MCF 10A (cell line): ENCODE data around the gene CFAP47. TPM values are rescaled to one million over a fixed set of nuclear protein-coding genes. Genes with fewer than 3 reads are reported as not detected.

Source experiments
- BruUV-seq: library from RNA; stranded (reverse); fragments of 400-500 nt; replicated peaks from 2 replicates; lab custom pipeline; 2021; lab: Mats Ljungman, UMichigan
- CTCF ChIA-PET: fragments of 300-600 bp; sonication (Branson Sonifier 250); formaldehyde crosslinking; extraction: SDS; loops from one replicate; lab custom pipeline; 2021; ENCODE audit warnings: antibody characterized with exemption, inconsistent platforms; lab: Yijun Ruan, JAX
- POLR2A ChIA-PET: fragments of 300-600, 350-650 bp; sonication (Branson Sonifier 250); formaldehyde crosslinking; extraction: SDS; loops from one replicate; lab custom pipeline; 2020; ENCODE audit warnings: antibody characterized with exemption, inconsistent platforms; lab: Yijun Ruan, JAX
- DNase-seq: peaks from one replicate; pipeline ENCODE4 v3.0.0-alpha.2; 2018; ENCODE audit not compliant: unreplicated experiment
- H3K27ac Mint-ChIP-seq: one replicate; pipeline ENCODE4 v1.8.0; 2022; ENCODE audit warnings: mild to moderate bottlenecking, low read depth, mixed read lengths; ENCODE audit not compliant: unreplicated experiment
- H3K27me3 Mint-ChIP-seq: one replicate; pipeline ENCODE4 v1.8.0; 2022; ENCODE audit warnings: mixed read lengths; ENCODE audit not compliant: insufficient read depth, unreplicated experiment
- H3K36me3 Mint-ChIP-seq: one replicate; pipeline ENCODE4 v1.8.0; 2022; ENCODE audit warnings: mild to moderate bottlenecking, moderate library complexity, mixed read lengths; ENCODE audit not compliant: insufficient read depth, unreplicated experiment
- H3K4me1 Mint-ChIP-seq: one replicate; pipeline ENCODE4 v1.8.0; 2022; ENCODE audit warnings: mixed read lengths; ENCODE audit not compliant: insufficient read depth, unreplicated experiment
- H3K4me3 Mint-ChIP-seq: one replicate; pipeline ENCODE4 v1.8.0; 2022; ENCODE audit warnings: mild to moderate bottlenecking, moderate library complexity, mixed read lengths; ENCODE audit not compliant: unreplicated experiment
- H3K9me3 Mint-ChIP-seq: one replicate; pipeline ENCODE4 v1.8.0; 2022; ENCODE audit warnings: mixed read lengths; ENCODE audit not compliant: unreplicated experiment
- intact Hi-C: fragments of 100-400 bp; cut with micrococcal nuclease; formaldehyde crosslinking; loops from 2 replicates; pipeline ENCODE4 v1.14.1; 2022
- total RNA-seq: library from RNA; stranded (reverse); gene quantifications from 2 replicates; pipeline ENCODE4 v1.2.3, GENCODE V29; 2022
- TF ChIP-seq, protein P1 (sequence below): fragments of 200-600 bp; IDR thresholded peaks from one replicate; pipeline ENCODE4 v1.8.0; 2022; ENCODE audit warnings: antibody characterized with exemption, mild to moderate bottlenecking; ENCODE audit not compliant: unreplicated experiment

CFAP47 gene
- total RNA-seq, 1 experiment from 2014 or later: not detected

DNA sequence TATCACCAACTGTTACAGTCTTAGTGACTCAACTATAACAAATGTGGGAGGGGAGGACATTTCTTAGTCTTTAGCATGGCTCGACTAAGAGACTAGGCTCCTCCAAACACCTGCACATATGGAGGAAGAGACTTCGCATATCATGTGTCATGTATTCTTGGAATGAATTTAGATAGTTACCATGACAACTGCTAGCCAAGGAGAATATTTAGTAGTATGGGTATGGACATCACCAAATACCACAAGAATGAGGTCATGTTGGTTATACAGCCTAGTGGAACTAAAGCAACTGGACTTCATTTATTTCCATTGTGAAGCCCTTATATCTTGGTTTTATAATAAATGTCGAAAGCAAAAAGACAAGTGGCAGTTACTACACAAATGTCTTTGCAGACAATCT, 512.3 kb downstream of the CFAP47 start:
- BruUV-seq: no TSS peak
- peak; percentile 18 for DNase-seq
- POLR2A ChIA-PET: no interaction called here
- H3K4me1 Mint-ChIP-seq: peaks cover 11% of the 10 kb centered on the region
- no peaks in the 10 kb centered on the region for H3K9me3 Mint-ChIP-seq
- H3K36me3 Mint-ChIP-seq: no peaks in the 10 kb centered on the region
- peak overlapping the region; percentile 38 for H3K27ac Mint-ChIP-seq
- H3K4me3 Mint-ChIP-seq: no peak overlapping the region
- H3K27me3 Mint-ChIP-seq: no peaks in the 10 kb centered on the region
- intact Hi-C loops: no loop called here
- CTCF ChIA-PET: no interaction called here
- TF ChIP-seq, protein P1, sequence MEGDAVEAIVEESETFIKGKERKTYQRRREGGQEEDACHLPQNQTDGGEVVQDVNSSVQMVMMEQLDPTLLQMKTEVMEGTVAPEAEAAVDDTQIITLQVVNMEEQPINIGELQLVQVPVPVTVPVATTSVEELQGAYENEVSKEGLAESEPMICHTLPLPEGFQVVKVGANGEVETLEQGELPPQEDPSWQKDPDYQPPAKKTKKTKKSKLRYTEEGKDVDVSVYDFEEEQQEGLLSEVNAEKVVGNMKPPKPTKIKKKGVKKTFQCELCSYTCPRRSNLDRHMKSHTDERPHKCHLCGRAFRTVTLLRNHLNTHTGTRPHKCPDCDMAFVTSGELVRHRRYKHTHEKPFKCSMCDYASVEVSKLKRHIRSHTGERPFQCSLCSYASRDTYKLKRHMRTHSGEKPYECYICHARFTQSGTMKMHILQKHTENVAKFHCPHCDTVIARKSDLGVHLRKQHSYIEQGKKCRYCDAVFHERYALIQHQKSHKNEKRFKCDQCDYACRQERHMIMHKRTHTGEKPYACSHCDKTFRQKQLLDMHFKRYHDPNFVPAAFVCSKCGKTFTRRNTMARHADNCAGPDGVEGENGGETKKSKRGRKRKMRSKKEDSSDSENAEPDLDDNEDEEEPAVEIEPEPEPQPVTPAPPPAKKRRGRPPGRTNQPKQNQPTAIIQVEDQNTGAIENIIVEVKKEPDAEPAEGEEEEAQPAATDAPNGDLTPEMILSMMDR: no peak

DNA sequence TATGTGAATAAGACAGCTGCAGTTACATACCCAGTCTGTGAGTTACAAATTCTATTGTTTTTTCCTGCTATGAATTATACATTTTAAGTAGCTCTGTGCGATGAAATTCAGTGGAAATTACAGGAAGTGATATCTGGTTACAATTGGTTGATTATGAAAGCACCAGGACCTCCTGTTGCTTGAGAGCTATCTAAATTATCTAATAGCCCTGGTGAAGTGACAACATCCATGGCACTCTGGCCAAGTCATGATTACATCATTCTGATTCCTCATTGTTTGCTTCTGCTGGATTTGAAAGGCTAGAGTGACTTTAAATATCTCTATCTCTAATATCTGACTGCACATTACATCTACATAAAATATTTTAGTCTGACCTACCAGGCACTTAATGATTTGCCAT, 515.0 kb downstream of the CFAP47 start:
- Mint-ChIP-seq H3K4me1 (peaks cover 11% of the 10 kb centered on the region), H3K4me3 (no peak overlapping the region), H3K27ac (peak overlapping the region; percentile 3), H3K9me3 (no peaks in the 10 kb centered on the region), H3K36me3 (no peaks in the 10 kb centered on the region), H3K27me3 (no peaks in the 10 kb centered on the region)
- POLR2A ChIA-PET: no interaction called here
- no TSS peak for BruUV-seq
- TF ChIP-seq, protein P1: no peak
- peak; percentile 19 for DNase-seq
- CTCF ChIA-PET: no interaction called here
- intact Hi-C loops: no loop called here

Other genes with a start within 250 kb of the CFAP47 start
- not detected in 2 replicates for gene MAGEB16, start 121.4 kb upstream of the CFAP47 start, total RNA-seq